ENCODE data around the gene RNU5B-1. TPM values are rescaled to one million over a fixed set of nuclear protein-coding genes. Genes with fewer than 3 reads are reported as not detected.

The RNU5B-1 gene
- polyA plus RNA-seq, 3 donors, result not detected

DNA sequence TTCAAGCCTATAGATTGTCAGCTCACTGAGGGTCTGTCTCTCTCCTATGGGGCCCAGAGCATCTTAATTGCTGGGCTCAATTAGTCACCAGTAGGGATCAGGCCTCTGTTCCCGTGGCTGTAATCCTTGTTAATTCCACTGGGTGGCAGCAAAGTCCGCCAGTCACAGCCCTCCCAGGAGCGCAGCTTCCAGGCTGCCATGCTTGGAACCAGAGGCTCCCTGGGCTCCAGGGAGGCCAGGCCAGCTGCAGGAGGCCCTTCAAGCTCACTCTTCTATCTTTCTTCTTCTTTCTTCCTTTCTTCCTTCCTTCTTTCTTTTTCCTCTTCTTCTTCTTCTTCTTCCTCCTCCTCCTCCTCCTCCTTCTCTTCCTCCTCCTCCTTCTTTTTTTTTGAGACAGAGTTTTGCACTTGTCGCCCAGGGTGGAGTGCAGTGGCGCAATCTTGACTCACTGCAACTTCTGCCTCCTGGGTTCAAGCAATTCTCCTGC is 14.4 kb downstream of the RNU5B-1 start:
- no peak overlapping the region for H3K27ac ChIP-seq (ENCODE audit: low read depth in 1 of 2, low read length in 2 of 2)
- H3K27ac Mint-ChIP-seq, result peak overlapping the region in 3 of 7 donors; percentile 31 to 70 (median 54)
- no peak overlapping the region for H3K9ac ChIP-seq (ENCODE audit: insufficient read depth, low read length, poor library complexity, severe bottlenecking)
- no peaks in the 10 kb centered on the region for H4K20me1 ChIP-seq (ENCODE audit: insufficient read depth, low read length)
- peaks cover 13% of the 10 kb centered on the region for H3K4me1 Mint-ChIP-seq
- no peaks in the 10 kb centered on the region for H3K36me3 Mint-ChIP-seq
- H3K27me3 Mint-ChIP-seq (ENCODE audit: low read depth in 3 of 3), result peaks cover 12 to 22% (median 18%) of the 10 kb centered on the region in 3 donors
- DNase-seq, result peak; percentile 70 to 74 (median 71)
- TF ChIP-seq, protein P1, sequence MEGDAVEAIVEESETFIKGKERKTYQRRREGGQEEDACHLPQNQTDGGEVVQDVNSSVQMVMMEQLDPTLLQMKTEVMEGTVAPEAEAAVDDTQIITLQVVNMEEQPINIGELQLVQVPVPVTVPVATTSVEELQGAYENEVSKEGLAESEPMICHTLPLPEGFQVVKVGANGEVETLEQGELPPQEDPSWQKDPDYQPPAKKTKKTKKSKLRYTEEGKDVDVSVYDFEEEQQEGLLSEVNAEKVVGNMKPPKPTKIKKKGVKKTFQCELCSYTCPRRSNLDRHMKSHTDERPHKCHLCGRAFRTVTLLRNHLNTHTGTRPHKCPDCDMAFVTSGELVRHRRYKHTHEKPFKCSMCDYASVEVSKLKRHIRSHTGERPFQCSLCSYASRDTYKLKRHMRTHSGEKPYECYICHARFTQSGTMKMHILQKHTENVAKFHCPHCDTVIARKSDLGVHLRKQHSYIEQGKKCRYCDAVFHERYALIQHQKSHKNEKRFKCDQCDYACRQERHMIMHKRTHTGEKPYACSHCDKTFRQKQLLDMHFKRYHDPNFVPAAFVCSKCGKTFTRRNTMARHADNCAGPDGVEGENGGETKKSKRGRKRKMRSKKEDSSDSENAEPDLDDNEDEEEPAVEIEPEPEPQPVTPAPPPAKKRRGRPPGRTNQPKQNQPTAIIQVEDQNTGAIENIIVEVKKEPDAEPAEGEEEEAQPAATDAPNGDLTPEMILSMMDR (IDR thresholded peaks at IDR 0.05), result peak; percentile 92
- no peaks in the 10 kb centered on the region for H3K27me3 ChIP-seq (ENCODE audit: control insufficient read depth in 2 of 2, insufficient read depth in 2 of 2, low read length in 2 of 2)
- intact Hi-C loops (cut with micrococcal nuclease), result loop anchor here (2.0 kb wide), 1 partner anchor 66 kb away; no protein-coding TSS in a partner anchor
- no peak overlapping the region for H3K4me3 ChIP-seq (replicated peaks in 1 of 3; ENCODE audit: low read depth in 2 of 3, low read length in 3 of 3)
- no peaks in the 10 kb centered on the region for H3K36me3 ChIP-seq (replicated peaks in 1 of 2; ENCODE audit: control insufficient read depth in 1 of 2, insufficient read depth in 2 of 2, low read length in 2 of 2)
- H2AFZ ChIP-seq (ENCODE audit: insufficient read depth, low read depth, low read length, poor library complexity, severe bottlenecking), result no peak overlapping the region
- H3K4me2 ChIP-seq (replicated peaks; ENCODE audit: extremely low read depth, low read length, poor library complexity, severe bottlenecking), result peak overlapping the region; percentile 48
- WGBS (ENCODE audit: insufficient coverage), result 0% methylated on average over 3 of the region's 5 CpGs
- no peaks in the 10 kb centered on the region for H3K79me2 ChIP-seq (ENCODE audit: insufficient read depth, low read length)
- no peaks in the 10 kb centered on the region for H3K9me3 Mint-ChIP-seq
- H3K4me1 ChIP-seq (ENCODE audit: control insufficient read depth in 1 of 2, insufficient read depth in 2 of 2, low read length in 2 of 2), result peaks cover 5 to 9% of the 10 kb centered on the region in 2 donors
- H3K9me3 ChIP-seq (replicated peaks in 1 of 2; ENCODE audit: control insufficient read depth in 1 of 2, insufficient read depth in 1 of 2, low read length in 2 of 2), result no peaks in the 10 kb centered on the region
- peak overlapping the region; percentile 27 to 67 for H3K4me3 Mint-ChIP-seq

DNA sequence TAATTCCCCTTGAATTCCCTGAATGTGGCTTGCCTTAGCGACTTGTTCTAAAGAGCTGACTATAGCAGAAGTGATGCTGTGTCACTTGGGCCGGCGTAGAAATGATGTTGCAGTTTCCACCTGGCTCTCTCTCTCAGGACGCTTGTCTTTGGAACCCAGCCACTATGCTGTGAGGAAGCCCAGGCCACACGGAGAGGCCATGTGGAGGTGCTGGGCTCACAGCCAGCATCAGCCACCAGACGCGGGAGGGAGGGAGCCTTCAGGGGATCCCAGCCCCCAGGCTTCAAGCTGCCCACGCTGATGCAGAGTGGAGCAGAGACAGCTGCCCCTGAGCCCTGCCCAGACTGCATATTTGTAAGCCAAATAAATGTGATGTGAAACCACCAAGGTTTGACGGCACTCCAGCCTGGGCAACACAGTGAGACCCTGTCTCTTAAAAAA is 18.6 kb downstream of the RNU5B-1 start:
- intact Hi-C loops (cut with micrococcal nuclease), result no loop called here
- no peaks in the 10 kb centered on the region for H3K9me3 Mint-ChIP-seq

More for the DNA sequence above, 18.6 kb downstream of the RNU5B-1 start:
- Histone ChIP-seq H3K27me3 (ENCODE audit: control insufficient read depth in 2 of 2, insufficient read depth in 2 of 2, low read length in 2 of 2) (peaks cover 0 to 3% of the 10 kb centered on the region in 2 donors), H2AFZ (ENCODE audit: insufficient read depth, low read depth, low read length, poor library complexity, severe bottlenecking) (no peak overlapping the region), H3K4me3 (replicated peaks in 1 of 3; ENCODE audit: low read depth in 2 of 3, low read length in 3 of 3) (no peak overlapping the region), H3K4me1 (ENCODE audit: control insufficient read depth in 1 of 2, insufficient read depth in 2 of 2, low read length in 2 of 2) (peaks cover 5 to 9% of the 10 kb centered on the region in 2 donors), H3K36me3 (replicated peaks in 1 of 2; ENCODE audit: control insufficient read depth in 1 of 2, insufficient read depth in 2 of 2, low read length in 2 of 2) (no peaks in the 10 kb centered on the region), H3K9ac (ENCODE audit: insufficient read depth, low read length, poor library complexity, severe bottlenecking) (no peak overlapping the region), H3K9me3 (replicated peaks in 1 of 2; ENCODE audit: control insufficient read depth in 1 of 2, insufficient read depth in 1 of 2, low read length in 2 of 2) (no peaks in the 10 kb centered on the region), H3K27ac (ENCODE audit: low read depth in 1 of 2, low read length in 2 of 2) (no peak overlapping the region), H3K4me2 (replicated peaks; ENCODE audit: extremely low read depth, low read length, poor library complexity, severe bottlenecking) (no peak overlapping the region), H3K79me2 (ENCODE audit: insufficient read depth, low read length) (no peaks in the 10 kb centered on the region), H4K20me1 (ENCODE audit: insufficient read depth, low read length) (no peaks in the 10 kb centered on the region)
- WGBS (ENCODE audit: insufficient coverage), result 2% methylated on average over 5 of the region's 9 CpGs
- TF ChIP-seq, protein P1 (IDR thresholded peaks at IDR 0.05), result no peak
- H3K27ac Mint-ChIP-seq, result no peak overlapping the region
- no peak for DNase-seq
- no peak overlapping the region for H3K4me3 Mint-ChIP-seq
- peaks cover 19% of the 10 kb centered on the region for H3K4me1 Mint-ChIP-seq
- peaks cover 15 to 48% (median 34%) of the 10 kb centered on the region in 3 donors for H3K27me3 Mint-ChIP-seq (ENCODE audit: low read depth in 3 of 3)
- H3K36me3 Mint-ChIP-seq, result no peaks in the 10 kb centered on the region

All from CD14-positive monocyte (primary cell).